Smooth muscle cell (in vitro differentiated cells): ENCODE results near the gene SYPL1. TPM values are rescaled to one million over a fixed set of nuclear protein-coding genes. Genes with fewer than 3 reads are reported as not detected.

Experiments
- DNase-seq: peaks from one replicate; lab custom pipeline; 2025; ENCODE audit not compliant: unreplicated experiment; lab: John Stamatoyannopoulos, UW
- H2AFZ ChIP-seq: fragments of 200-600 bp; sonication (generic); 2 replicates; pipeline ENCODE4 v1.6.0; 2016; ENCODE audit warnings: antibody characterized with exemption, low read depth, mild to moderate bottlenecking
- H3F3A ChIP-seq: fragments of 200-600 bp; sonication (generic); 2 replicates; pipeline ENCODE4 v1.6.0; 2017; ENCODE audit warnings: antibody characterized with exemption, low read depth
- H3K27ac ChIP-seq: fragments of 200-600 bp; sonication (generic); 2 replicates; pipeline ENCODE4 v1.5.1; 2016; ENCODE audit warnings: low read depth, mild to moderate bottlenecking
- H3K27me3 ChIP-seq: fragments of 200-600 bp; sonication (generic); 2 replicates; pipeline ENCODE4 v1.6.1; 2016; ENCODE audit warnings: low read depth, mild to moderate bottlenecking
- H3K36me3 ChIP-seq: fragments of 200-600 bp; sonication (generic); 2 replicates; pipeline ENCODE4 v1.5.1; 2016; ENCODE audit warnings: low read depth
- H3K4me1 ChIP-seq: fragments of 200-600 bp; sonication (generic); 2 replicates; pipeline ENCODE4 v1.5.1; 2016; ENCODE audit warnings: low read depth
- H3K4me2 ChIP-seq: fragments of 200-600 bp; sonication (generic); 2 replicates; pipeline ENCODE4 v1.6.0; 2016; ENCODE audit warnings: mild to moderate bottlenecking
- H3K4me3 ChIP-seq: fragments of 200-600 bp; sonication (generic); 2 replicates; pipeline ENCODE4 v1.5.1; 2016; ENCODE audit warnings: mild to moderate bottlenecking
- H3K79me2 ChIP-seq: fragments of 200-600 bp; sonication (generic); 2 replicates; pipeline ENCODE4 v1.6.0; 2016; ENCODE audit warnings: low read depth, mild to moderate bottlenecking
- H3K9ac ChIP-seq: fragments of 200-600 bp; sonication (generic); 2 replicates; pipeline ENCODE4 v1.6.0; 2016; ENCODE audit warnings: low read depth
- H3K9me3 ChIP-seq: fragments of 200-600 bp; sonication (generic); replicated peaks from 2 replicates; pipeline ENCODE4 v1.5.1; 2016; ENCODE audit warnings: low read depth
- H4K20me1 ChIP-seq: fragments of 200-600 bp; sonication (generic); 2 replicates; pipeline ENCODE4 v1.6.0; 2016; ENCODE audit warnings: low read depth
- CTCF ChIP-seq: fragments of 200-600 bp; sonication (generic); IDR thresholded peaks from 2 replicates; pipeline ENCODE4 v1.5.1; 2017; ENCODE audit warnings: borderline replicate concordance, mild to moderate bottlenecking, antibody characterized with exemption; ENCODE audit not compliant: insufficient read depth, poor library complexity, severe bottlenecking
- WGBS: methylation state at CpG from one replicate; pipeline ENCODE4 v1.1.7; 2016; ENCODE audit warnings: low lambda C conversion rate; 5-methylcytosine and 5-hydroxymethylcytosine counted together
- polyA plus RNA-seq: library from polyadenylated mRNA; unstranded; fragments of >200 nt; fragmentation: Nextera tagmentation; extraction: Ambion mirVana; gene quantifications from 2 replicates; pipeline ENCODE4 v1.2.1, GENCODE V29; 2016
- total RNA-seq: library from RNA; depleted of rRNA; stranded (reverse); fragments of >200 nt; gene quantifications from 2 replicates; pipeline ENCODE4 v1.2.3, GENCODE V29; 2014

The SYPL1 gene
- total and polyA plus RNA-seq, 2 experiments from 2014 or later, result 75.2 to 107 TPM

- H2AFZ ChIP-seq, result no peak overlapping the region
- H3K79me2 ChIP-seq, result no peaks in the 10 kb centered on the region
- H3K36me3 ChIP-seq, result no peaks in the 10 kb centered on the region
- H4K20me1 ChIP-seq, result no peaks in the 10 kb centered on the region
- H3F3A ChIP-seq, result no peaks in the 10 kb centered on the region
- H3K9me3 ChIP-seq, result no peaks in the 10 kb centered on the region
- H3K27me3 ChIP-seq, result no peaks in the 10 kb centered on the region
- peaks cover 10% of the 10 kb centered on the region for H3K4me1 ChIP-seq
- no peak overlapping the region for H3K9ac ChIP-seq
- WGBS, result 97% methylated on average over 2 of the region's 2 CpGs
- no peak for TF ChIP-seq CTCF
- no peak for DNase-seq
- H3K4me3 ChIP-seq, result no peak overlapping the region
- H3K4me2 ChIP-seq, result no peak overlapping the region
- no peak overlapping the region for H3K27ac ChIP-seq
Measured at GRCh38 chr7:106063692-106064091, 48.4 kb downstream of the SYPL1 start.

- WGBS, result 94% methylated on average over 6 of the region's 6 CpGs
- Histone ChIP-seq H3K36me3 (no peaks in the 10 kb centered on the region), H2AFZ (no peak overlapping the region), H3K27me3 (no peaks in the 10 kb centered on the region), H3K9me3 (no peaks in the 10 kb centered on the region), H3F3A (no peaks in the 10 kb centered on the region), H3K9ac (no peak overlapping the region), H3K27ac (no peak overlapping the region), H3K4me3 (no peak overlapping the region), H4K20me1 (no peaks in the 10 kb centered on the region), H3K4me1 (peaks cover 17% of the 10 kb centered on the region), H3K4me2 (no peak overlapping the region), H3K79me2 (no peaks in the 10 kb centered on the region)
- no peak for TF ChIP-seq CTCF
- no peak for DNase-seq
Measured at GRCh38 chr7:106063024-106063423, 49.1 kb downstream of the SYPL1 start.

GRCh38 chr7:106062521-106062931 lies 49.6 kb downstream of the SYPL1 start:
- Histone ChIP-seq H3K9ac (no peak overlapping the region), H3F3A (no peaks in the 10 kb centered on the region), H3K4me2 (no peak overlapping the region), H3K9me3 (no peaks in the 10 kb centered on the region), H3K4me1 (peaks cover 17% of the 10 kb centered on the region), H4K20me1 (no peaks in the 10 kb centered on the region), H3K4me3 (no peak overlapping the region), H3K27me3 (no peaks in the 10 kb centered on the region), H3K27ac (no peak overlapping the region), H3K79me2 (no peaks in the 10 kb centered on the region), H2AFZ (no peak overlapping the region), H3K36me3 (no peaks in the 10 kb centered on the region)
- 93% methylated on average over 2 of the region's 2 CpGs for WGBS
- no peak for TF ChIP-seq CTCF
- no peak for DNase-seq

GRCh38 chr7:106062006-106062405 lies 50.1 kb downstream of the SYPL1 start:
- Histone ChIP-seq H3K4me1 (peaks cover 17% of the 10 kb centered on the region), H3K27me3 (no peaks in the 10 kb centered on the region), H3F3A (no peaks in the 10 kb centered on the region), H3K4me2 (no peak overlapping the region), H3K9me3 (no peaks in the 10 kb centered on the region), H3K36me3 (no peaks in the 10 kb centered on the region), H2AFZ (no peak overlapping the region), H3K79me2 (no peaks in the 10 kb centered on the region), H3K27ac (no peak overlapping the region), H4K20me1 (no peaks in the 10 kb centered on the region), H3K4me3 (no peak overlapping the region), H3K9ac (no peak overlapping the region)
- no peak for TF ChIP-seq CTCF
- no peak for DNase-seq
- 98% methylated on average over 7 of the region's 7 CpGs for WGBS
